GM19455 (cell line): Measurements from ENCODE around the gene COL4A2.
A peak's percentile ranks its signal among the peaks of the same experiment; 100 is the strongest.

Experiments used
- ATAC-seq: cut with Tn5 transposase; IDR thresholded peaks from one replicate; pipeline ENCODE4 v1.9.1; 2021; ENCODE audit not compliant: unreplicated experiment

Gene COL4A2

DNA sequence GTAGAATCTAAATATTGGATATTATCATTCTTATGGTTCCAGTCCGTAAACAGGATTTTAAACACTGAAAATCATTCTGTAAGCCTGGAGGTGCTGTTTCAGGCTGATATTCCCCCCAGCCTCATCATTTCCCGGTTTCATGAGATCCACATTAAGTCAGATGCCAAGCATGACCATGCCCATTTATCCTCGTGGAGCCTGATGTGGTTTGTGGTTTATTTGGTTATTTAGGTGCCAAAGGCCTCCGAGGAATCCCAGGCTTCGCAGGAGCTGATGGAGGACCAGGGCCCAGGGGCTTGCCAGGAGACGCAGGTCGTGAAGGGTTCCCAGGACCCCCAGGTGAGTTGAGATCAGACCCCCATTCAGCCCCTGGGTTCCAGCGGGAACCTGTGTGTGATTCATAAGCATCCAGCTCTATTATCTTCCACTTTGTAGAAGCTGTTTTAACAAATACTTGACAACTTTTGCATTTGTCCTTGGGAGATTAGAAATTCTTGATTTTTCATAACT, 162.0 kb downstream of the COL4A2 start:
- ATAC-seq: no peak

DNA sequence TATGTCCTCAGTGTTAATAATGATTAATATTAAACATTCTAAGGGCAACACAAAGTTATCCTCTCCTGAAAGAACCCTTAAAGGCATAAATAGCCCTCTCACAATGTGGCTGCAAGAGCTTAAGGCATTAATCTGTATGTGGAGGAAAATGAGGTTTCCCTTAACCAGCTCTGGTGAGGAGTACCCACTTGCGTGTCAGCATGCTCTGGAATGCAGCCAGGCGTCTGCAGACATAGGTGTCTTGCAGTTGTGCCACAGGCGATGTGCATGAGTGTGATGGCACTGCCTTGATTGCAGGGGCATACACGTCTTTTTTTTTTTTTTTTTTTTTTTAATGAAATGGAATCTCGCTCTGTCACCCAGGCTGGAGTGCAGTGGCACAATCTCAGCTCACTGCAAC, 162.5 kb downstream of the COL4A2 start:
- ATAC-seq: no peak

DNA sequence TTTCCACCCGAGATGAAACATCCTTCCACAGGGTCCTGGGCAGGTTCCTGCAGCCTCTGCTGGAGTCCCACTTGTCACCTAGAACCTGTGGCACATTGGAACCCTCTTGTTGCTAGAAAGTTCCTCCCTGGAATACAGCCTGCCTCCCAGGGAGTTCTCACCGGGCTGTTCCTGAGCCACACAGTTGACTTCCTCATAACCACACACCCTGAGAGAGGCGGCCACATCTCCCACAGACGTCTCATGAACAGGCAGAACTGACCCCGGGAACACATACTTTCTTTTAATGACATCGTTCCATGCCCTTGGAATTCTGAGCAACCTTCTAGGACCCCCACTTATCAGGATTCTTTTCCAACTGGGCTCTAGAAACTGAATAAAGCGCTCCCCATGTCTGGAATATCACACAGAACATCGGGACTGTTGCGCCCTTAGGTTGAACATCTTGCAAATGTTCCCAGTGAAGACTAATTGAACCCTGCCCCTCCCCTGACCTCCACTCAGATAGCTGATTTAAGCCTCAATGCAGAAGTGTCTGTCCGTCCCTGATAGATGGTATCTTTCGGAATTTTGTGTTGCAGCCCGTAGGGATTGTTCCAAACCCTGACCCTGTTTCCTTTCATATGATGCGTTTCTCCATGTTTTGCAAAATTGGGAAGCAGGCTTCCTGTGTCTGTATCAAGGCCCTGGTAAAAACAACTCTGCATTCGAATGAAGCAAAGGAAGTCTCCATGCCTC, 163.4 kb downstream of the COL4A2 start:
- ATAC-seq: no peak

DNA sequence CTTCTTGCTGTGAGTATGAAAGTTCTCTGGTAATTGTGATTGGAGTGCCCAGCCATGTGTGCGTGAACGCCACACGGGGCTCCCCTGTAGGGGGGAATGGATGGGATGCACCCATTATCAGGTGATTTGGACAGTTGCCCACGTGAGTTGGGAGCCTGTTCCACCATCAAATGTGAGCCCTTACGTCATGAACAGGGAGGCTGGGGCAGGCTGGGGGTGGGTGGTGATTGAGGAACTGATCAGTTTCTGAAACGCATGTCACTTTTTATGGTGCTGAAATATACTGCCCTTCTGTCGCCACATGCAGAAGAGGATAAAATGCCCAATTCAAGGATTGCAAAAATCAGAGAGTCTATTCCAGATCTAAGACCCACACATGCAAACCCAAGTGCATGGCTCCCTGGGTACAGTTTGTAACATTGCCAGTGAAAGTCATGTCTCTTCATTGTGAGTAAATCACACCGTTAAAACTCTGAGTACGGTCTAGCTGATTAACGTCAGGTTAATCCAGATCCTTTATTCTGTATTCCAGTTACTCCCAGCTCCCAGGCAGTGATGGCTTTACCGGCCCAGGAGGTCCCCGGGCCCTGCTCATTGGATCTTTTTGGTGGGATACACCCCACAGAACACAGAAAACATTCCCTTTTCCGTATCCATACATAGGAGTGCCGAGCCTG, 164.2 kb downstream of the COL4A2 start:
- peak; percentile 29 for ATAC-seq

DNA sequence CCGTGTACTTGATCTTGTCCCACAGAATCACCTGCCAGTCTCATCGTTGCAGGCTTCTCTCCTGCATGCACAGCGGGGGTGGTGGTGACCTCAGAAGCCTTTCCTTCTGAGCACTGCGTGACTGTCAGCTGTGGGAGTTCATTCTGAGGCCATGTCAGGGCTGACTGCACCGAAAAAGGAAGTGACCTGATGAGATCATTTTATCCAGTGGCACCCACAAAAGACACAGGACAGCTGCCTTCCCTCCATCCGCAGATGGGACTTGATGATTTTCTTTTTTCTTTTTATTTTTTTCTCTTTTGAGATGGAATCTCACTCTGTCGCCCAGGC, 164.7 kb downstream of the COL4A2 start:
- ATAC-seq: peak; percentile 99

DNA sequence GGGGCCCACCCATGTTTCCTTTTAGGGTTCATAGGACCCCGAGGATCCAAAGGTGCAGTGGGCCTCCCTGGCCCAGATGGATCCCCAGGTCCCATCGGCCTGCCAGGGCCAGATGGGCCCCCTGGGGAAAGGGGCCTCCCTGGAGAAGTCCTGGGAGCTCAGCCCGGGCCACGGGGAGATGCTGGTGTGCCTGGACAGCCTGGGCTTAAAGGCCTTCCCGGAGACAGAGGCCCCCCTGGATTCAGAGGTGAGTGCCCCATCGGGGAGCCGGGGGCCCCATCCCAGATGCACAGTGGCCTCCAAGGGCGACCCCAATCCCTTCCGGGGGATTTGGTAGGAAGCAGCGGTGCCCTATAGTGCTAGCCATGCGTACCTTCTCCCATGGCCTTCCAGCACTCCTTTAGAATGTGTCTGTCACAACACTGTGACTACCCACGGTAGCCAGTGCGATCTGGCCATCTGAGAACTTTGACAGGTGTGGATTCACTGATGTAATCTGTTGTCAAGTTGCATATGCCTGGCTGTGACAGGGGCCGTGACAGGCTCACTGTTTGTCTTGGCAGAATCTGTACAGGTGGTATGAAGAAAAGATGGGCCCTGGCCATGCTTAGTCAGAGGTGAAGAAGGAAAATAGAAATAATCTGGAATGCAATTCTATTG, 165.9 kb downstream of the COL4A2 start:
- no peak for ATAC-seq

DNA sequence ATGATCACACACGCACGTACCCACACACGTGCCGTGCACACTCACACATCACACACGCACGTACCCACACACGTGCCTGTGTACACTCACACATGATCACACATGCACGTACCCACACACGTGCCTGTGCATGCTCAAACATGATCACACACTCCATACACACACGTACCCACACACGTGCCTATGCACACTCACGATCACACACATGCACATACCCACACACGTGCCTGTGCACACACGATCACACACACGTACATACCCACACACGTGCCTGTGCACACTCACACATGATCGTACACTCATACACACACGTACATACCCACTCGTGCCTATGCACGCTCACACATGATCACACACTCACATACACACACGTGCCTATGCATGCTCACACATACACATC, 167.6 kb downstream of the COL4A2 start:
- no peak for ATAC-seq

DNA sequence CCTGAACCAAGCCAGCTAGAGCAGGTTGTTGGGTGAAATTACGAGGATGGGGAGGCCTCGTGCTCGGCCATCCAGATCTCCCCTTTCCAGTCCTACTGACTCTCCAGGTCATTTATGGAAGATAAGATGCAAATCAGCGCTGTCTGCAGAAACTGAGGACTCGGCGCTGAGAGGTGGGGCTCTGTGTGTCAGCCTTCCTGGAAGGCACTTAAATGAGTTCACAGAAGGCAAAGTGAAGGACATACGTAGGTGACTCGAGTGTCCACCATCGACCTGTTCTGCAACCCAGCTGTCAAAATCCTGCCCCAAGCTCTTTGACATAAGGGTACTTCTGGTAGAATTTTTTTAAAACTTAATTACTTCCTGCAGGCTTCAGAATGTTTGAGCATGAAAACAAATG, 168.0 kb downstream of the COL4A2 start:
- ATAC-seq: no peak

DNA sequence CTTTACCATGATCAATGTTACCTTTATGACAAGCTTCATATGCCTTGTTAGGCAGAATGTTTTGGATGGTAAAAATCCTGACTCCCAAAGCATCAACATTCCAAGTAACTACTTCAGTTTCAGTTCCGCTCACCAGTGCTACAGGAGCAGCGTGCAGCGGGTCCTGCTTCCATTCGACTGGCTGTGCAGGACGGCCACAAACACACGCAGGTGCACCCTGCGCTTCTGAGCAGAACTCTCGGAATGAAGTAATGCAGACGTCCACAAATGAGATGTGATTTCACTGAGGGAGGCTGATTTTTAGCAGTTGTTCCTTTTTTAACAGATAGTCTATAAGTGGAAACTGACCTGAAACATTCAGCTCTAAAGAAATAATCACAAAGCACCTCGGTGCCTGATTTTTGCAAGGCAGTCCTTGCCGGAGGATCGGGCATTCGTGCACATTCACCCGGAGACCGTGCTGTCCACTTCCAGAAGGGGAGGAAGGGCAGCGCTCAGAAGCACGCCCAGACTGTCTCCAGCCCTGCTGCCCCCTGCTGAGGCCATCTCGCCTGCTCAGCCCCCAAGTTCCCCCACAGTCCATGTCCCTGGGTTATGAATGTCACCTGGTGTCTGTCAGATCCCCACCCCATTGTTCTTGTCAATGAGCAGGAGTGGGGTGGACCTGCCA, 168.6 kb downstream of the COL4A2 start:
- ATAC-seq: no peak

DNA sequence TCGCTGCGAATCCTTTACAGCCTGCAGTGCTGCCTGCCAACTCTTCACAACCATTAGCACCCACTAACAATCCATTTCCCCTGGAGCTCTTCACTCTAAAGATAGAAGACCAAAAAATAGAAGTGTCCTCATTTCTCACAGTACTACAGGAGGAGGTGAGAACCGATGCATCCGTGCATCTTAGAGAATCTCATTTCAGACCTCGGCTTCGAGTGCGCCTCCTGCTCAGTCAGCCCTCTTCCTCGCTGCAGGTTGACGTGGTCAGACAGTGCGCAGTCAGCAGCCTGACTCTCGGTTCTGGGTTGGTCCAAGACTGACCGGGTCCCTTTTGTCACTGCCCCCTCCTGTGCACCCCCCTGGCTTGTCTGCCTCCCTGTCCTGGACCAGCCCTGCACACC, 169.1 kb downstream of the COL4A2 start:
- ATAC-seq: no peak

DNA sequence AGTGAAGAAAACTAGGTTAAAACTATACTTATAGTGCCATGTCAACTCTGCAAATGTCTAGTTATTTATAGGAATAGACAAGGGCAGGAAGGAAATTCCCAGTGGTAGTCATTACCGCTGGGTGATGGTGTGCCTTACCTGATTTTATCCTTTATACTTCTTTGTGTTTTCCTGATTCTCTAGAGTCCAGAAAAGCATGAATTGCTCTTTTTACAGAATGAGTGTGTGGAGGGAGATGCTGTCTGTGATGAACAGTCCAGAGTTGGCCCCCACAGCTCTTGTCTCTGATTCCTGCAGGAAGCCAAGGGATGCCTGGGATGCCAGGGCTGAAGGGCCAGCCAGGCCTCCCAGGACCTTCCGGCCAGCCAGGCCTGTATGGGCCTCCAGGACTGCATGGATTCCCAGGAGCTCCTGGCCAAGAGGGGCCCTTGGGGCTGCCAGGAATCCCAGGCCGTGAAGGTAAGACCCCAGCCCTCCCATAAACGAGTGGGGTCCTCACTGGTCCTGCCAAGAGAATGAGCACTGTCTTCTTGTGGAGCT, 170.7 kb downstream of the COL4A2 start:
- no peak for ATAC-seq

DNA sequence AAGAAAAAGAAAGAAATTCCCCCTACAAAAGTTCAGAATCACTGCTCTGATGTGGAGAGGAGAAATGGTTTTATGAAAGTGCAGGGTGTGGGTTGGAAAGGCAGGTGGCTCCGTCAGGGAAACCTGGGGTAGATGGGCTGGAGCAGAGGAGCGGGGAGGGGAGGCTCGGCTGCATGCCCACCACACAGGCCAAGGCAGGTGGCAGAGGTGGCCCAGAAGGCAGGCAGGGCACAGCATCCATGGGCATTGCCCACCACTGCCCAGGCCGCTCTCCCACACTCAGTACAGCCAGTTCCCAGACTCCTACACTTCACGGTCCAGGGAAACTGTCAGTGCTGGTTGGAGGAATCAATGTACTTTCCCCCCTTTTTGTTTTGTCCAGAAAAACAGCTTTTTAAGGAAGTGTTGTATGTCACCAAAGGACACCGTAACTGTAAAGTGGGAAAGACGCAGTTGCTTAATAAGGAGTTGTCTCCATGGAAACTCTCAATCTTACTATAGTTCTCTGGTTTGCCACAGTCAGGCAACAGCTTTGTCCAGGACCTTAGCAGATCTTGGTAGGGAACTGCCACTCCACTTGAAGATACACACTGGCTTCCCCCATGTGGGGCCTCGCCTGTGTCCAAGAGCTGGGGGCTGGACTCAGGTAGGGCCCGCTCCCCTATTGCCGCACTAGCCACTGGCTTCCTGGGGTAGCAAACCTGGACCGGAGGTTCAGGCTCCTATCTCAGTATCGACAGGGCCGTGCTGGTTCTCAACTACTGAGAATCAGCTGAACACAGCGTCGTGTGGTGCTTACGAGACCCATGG, 171.5 kb downstream of the COL4A2 start:
- no peak for ATAC-seq

DNA sequence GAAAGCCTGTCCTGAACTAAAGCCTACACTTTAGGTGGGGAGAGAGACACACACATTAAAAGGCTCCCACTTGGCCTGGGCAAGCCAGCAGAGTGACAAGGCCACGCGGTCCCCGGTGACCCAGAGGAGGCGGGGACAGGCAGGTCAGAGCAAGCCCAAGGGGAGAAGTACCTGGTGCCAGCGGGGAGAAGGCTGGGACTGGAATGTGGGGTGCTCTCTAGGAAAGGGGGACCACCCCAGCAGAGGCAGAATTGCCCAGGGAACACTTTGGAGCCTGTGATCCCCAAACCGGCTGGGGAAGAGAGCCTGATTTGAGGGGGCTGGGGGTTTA, 172.1 kb downstream of the COL4A2 start:
- no peak for ATAC-seq

DNA sequence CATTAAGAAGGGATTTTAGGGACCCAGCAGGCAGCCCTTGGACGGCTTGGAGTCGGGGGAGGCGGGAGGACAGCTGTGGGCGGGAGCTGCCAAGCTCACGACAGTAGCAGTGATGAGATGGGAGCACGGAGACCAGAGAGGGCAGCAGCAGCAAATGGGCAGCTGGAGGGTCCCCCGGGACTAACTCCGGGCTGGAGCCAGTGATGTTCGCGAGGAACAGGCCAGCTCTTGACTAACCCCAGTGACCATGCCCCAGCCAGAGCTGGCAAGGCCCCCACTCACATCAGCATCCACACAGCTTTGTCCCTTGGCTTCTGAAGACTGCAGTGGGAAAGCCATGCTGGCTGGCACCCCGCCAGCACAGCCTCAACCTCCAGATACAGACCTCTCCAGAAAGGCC, 172.6 kb downstream of the COL4A2 start:
- no peak for ATAC-seq

DNA sequence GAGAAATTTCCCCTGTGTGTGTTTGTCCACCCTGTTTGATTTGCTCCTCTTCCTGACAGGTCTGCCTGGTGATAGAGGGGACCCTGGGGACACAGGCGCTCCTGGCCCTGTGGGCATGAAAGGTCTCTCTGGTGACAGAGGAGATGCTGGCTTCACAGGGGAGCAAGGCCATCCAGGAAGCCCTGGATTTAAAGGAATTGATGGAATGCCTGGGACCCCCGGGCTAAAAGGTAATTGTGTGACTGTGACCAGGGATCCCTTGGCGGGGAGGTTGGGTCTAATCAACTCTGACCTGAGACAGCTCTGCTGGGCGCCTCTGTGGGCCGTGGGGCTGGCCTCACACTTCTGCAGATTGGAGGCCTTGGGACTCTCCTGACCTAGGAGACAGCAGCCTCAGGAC, 173.1 kb downstream of the COL4A2 start:
- ATAC-seq: no peak

DNA sequence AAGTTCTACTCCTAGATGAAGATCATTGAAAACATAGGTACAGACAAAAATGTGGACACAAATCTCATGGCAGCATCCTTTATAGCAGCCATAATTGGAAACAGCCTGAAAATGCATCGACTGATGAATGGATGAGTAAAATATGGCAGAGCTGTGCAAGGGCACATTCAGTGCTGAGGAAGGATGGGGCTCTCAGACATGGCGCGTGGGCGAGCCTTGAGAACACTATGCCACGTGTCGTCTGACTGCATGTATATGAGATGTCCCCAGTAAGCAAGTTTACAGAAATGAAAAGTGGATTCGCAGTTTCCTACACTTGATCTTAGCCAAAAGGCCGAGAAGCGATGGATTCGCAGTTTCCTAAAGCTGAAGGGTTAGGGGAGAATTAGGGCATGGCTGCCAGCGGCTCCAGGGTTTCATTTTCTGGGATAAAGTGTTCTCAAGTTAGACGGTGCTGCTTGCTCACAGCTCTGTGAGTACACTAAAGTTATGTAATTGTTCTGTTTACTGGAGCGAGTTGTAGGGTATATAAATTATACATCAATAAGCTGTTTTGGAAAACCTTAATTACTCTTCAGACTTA, 176.4 kb downstream of the COL4A2 start:
- no peak for ATAC-seq

DNA sequence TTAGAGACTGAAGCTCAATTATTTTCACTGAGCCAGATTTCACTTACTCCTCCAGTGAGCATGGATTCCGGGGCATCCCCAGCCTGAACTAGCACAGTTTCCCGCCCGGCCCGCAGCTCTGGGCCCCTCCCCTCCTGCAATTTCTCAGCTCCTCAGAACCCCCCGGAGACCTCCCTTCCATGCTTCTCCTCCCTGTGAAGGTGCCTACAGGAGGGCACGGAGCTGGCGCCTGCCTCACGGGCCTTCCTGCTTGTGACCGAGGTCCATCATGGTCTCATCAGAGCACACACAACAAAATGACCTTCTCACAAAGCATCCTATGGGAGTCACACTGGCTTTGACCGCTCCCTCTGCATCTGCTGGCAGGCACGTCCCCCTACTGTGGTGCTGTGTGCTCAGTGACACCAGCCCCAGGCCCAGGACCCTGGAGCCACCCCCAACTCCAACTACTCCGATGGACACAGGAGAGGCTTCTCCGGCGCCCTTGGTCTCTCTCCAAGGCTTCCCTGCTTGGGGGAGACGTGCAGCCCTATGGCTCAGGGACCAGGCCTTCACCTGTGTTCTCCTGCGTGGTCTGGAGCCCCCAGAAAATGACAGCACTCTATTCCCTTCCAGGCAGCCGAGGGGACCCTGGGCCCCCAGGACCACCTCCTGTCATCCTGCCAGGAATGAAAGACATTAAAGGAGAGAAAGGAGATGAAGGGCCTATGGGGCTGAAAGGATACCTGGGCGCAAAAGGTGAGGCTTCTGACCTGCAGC, 177.4 kb downstream of the COL4A2 start:
- ATAC-seq: no peak

DNA sequence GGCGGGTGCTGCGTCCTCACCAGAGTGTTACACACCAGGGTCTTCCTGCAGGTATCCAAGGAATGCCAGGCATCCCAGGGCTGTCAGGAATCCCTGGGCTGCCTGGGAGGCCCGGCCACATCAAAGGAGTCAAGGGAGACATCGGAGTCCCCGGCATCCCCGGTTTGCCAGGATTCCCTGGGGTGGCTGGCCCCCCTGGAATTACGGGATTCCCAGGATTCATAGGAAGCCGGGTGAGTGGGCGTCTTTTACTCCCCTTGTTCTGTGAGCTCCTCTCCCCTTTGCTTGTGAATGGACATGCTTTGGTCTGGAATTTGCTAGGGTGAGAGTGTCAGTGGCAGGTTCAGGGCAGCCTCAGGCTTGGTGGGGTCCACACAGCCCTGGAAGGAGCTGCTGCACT, 178.5 kb downstream of the COL4A2 start:
- no peak for ATAC-seq

DNA sequence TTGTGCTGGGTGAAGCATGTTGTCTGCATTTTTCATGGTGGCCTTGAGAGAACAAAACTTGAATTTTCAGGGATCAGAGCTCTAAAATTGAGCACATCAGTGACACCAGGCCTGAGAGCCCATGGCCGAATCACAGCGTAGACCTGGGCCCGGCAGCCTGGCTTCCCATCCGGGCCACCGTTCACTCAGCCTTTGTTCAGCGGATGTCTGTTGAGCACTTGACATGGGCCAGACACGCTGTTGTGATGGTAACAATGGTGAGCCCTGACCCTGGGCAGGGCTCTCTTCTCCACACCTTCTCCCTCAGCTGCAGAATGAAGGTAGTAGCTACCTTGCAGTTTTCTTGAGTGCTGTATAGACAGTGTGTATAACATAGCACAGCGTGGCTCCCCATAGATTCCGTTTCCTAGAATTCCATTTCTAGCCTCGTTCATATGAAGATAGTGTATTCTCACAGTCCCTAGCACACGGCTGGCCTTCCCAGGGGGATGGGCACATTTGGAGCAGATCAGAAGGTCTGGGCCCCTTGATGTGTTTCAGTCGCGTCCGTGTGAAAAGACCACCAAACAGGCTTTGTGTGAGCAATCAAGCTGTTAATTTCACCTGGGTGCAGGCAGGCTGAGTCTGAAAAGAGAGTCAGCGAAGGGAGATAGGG, 179.1 kb downstream of the COL4A2 start:
- ATAC-seq: no peak
